OCI-LY7 (cell line): ENCODE data around the gene USP21. TPM values are rescaled to one million over a fixed set of nuclear protein-coding genes. Genes with fewer than 3 reads are reported as not detected.

Experiments used
- BruUV-seq: library from RNA; stranded (reverse); fragments of 400-500 nt; replicated peaks from 2 replicates; lab custom pipeline; 2021; lab: Mats Ljungman, UMichigan
- CTCF ChIA-PET: fragments of 300-600 bp; sonication (Branson Sonifier 250); formaldehyde crosslinking; loops from one replicate; lab custom pipeline; 2022; ENCODE audit warnings: antibody characterized with exemption; ENCODE audit not compliant: unreplicated experiment; lab: Charles Lee
- POLR2A ChIA-PET: fragments of 300-600 bp; sonication (Branson Sonifier 250); formaldehyde crosslinking; loops from one replicate; lab custom pipeline; 2022; ENCODE audit warnings: antibody characterized with exemption; lab: Charles Lee
- DNase-seq: peaks from one replicate; pipeline ENCODE4 v3.0.0-alpha.2; 2015; ENCODE audit warnings: low spot score
- H2AFZ ChIP-seq: fragments of 200-600 bp; sonication (generic), shearing (Covaris generic); 2 replicates; pipeline ENCODE4 v1.6.1; 2014; ENCODE audit warnings: mild to moderate bottlenecking, antibody characterized with exemption, low read length, moderate library complexity
- H3K27ac ChIP-seq: fragments of 200-600 bp; sonication (generic); 2 replicates; pipeline ENCODE4 v1.5.1; 2014; ENCODE audit warnings: mixed run types, low read depth, mild to moderate bottlenecking, moderate library complexity, low read length, inconsistent platforms; ENCODE audit not compliant: poor library complexity, severe bottlenecking
- H3K36me3 ChIP-seq: fragments of 200-600 bp; sonication (generic); 2 replicates; pipeline ENCODE4 v1.6.1; 2014; ENCODE audit warnings: mild to moderate bottlenecking, antibody characterized with exemption, low read length, moderate library complexity, mixed read lengths; ENCODE audit not compliant: insufficient read depth
- H3K4me1 ChIP-seq: fragments of 200-600 bp; sonication (generic); 2 replicates; pipeline ENCODE4 v1.5.1; 2014; ENCODE audit warnings: mild to moderate bottlenecking, low read length; ENCODE audit not compliant: insufficient read depth, poor library complexity, severe bottlenecking
- H3K4me2 ChIP-seq: fragments of 200-600 bp; sonication (generic); 2 replicates; pipeline ENCODE4 v1.6.1; 2014; ENCODE audit warnings: mild to moderate bottlenecking, low read length
- H3K4me3 ChIP-seq: fragments of 200-600 bp; sonication (generic); 2 replicates; pipeline ENCODE4 v1.5.1; 2014; ENCODE audit warnings: mild to moderate bottlenecking, low read depth, low read length; ENCODE audit not compliant: poor library complexity, severe bottlenecking
- H3K79me2 ChIP-seq: fragments of 200-600 bp; sonication (generic); 2 replicates; pipeline ENCODE4 v1.6.1; 2016; ENCODE audit warnings: low read depth, mild to moderate bottlenecking, low read length, moderate library complexity, mixed read lengths; ENCODE audit not compliant: insufficient read depth
- H3K9me2 ChIP-seq: fragments of 200-600 bp; sonication (generic); 2 replicates; pipeline ENCODE4 v1.6.1; 2016; ENCODE audit warnings: mild to moderate bottlenecking, low read length, mixed read lengths; ENCODE audit not compliant: insufficient read depth
- H3K9me3 ChIP-seq: fragments of 200-600 bp; sonication (generic); 2 replicates; pipeline ENCODE4 v1.6.1; 2014; ENCODE audit warnings: mild to moderate bottlenecking, mixed run types, low read length, mixed read lengths
- H4K20me1 ChIP-seq: fragments of 200-600 bp; sonication (generic); 2 replicates; pipeline ENCODE4 v1.6.1; 2014; ENCODE audit warnings: mild to moderate bottlenecking, antibody characterized with exemption, low read length, moderate library complexity, mixed read lengths; ENCODE audit not compliant: insufficient read depth
- EZH2phosphoT487 ChIP-seq: fragments of 200-600 bp; sonication (generic); IDR thresholded peaks from 2 replicates; pipeline ENCODE4 v1.6.1; 2018; ENCODE audit warnings: low read depth, borderline replicate concordance, mild to moderate bottlenecking, mixed run types, antibody characterized with exemption, low read length, moderate library complexity, mixed read lengths
- intact Hi-C: fragments of 100-400 bp; cut with micrococcal nuclease; formaldehyde crosslinking; loops from one replicate; pipeline ENCODE4 v1.10.0; 2022; ENCODE audit not compliant: unreplicated experiment
- total RNA-seq, 2 experiments: library from RNA; depleted of rRNA in 1 of 2; stranded (reverse); fragments of >200 nt in 1 of 2; shearing (Covaris generic) in 1 of 2; gene quantifications; 2 replicates each; pipeline ENCODE4 v1.2.3, GENCODE V29; 2014 to 2022
- TF ChIP-seq, protein P1 (sequence below): fragments of 200-600 bp; sonication (generic); conservative IDR thresholded peaks from 2 replicates; pipeline ENCODE4 v1.5.1; 2014; ENCODE audit warnings: mild to moderate bottlenecking, antibody characterized with exemption, low read length, moderate library complexity, mixed read lengths

The USP21 gene
- total RNA-seq, 2 experiments from 2014 or later = 18.4 to 29.5 TPM

DNA sequence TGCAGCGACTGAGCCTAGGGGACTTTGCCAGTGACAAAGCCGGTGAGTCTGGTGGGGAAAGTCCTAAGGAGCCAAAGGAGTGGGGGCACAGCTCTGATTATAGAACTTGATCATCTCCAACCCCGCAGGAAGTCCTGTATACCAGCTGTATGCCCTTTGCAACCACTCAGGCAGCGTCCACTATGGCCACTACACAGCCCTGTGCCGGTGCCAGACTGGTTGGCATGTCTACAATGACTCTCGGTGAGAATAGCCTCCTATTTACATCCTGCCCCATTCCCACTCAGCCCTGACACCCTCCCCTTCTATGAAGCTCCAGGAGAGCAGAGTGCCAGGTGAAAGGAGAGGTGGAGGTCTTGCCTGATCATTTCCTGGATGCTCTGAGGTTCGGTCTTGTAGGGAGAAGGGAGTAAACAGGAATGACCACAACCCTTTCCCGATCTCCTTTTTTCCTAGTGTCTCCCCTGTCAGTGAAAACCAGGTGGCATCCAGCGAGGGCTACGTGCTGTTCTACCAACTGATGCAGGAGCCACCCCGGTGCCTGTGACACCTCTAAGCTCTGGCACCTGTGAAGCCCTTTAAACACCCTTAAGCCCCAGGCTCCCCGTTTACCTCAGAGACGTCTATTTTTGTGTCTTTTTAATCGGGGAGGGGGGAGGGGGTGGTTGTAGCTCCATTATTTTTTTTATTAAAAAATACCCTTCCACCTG is 5.8 kb downstream of the USP21 start:
- peak overlapping the region; percentile 57 for H3K27ac ChIP-seq
- H3K36me3 ChIP-seq = peaks cover 29% of the 10 kb centered on the region; the same call in 1 of the 2 replicates
- H3K9me3 ChIP-seq = no peaks in the 10 kb centered on the region
- H3K4me2 ChIP-seq = peak overlapping the region; percentile 97
- intact Hi-C loops = no loop called here
- H3K4me3 ChIP-seq = peak overlapping the region; percentile 79
- no peak overlapping the region for H2AFZ ChIP-seq
- no peak for TF ChIP-seq EZH2phosphoT487
- TF ChIP-seq, protein P1, sequence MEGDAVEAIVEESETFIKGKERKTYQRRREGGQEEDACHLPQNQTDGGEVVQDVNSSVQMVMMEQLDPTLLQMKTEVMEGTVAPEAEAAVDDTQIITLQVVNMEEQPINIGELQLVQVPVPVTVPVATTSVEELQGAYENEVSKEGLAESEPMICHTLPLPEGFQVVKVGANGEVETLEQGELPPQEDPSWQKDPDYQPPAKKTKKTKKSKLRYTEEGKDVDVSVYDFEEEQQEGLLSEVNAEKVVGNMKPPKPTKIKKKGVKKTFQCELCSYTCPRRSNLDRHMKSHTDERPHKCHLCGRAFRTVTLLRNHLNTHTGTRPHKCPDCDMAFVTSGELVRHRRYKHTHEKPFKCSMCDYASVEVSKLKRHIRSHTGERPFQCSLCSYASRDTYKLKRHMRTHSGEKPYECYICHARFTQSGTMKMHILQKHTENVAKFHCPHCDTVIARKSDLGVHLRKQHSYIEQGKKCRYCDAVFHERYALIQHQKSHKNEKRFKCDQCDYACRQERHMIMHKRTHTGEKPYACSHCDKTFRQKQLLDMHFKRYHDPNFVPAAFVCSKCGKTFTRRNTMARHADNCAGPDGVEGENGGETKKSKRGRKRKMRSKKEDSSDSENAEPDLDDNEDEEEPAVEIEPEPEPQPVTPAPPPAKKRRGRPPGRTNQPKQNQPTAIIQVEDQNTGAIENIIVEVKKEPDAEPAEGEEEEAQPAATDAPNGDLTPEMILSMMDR = no peak
- DNase-seq = no peak
- peaks cover 19% of the 10 kb centered on the region for H3K4me1 ChIP-seq
- peaks cover 3% of the 10 kb centered on the region; the same call in 1 of the 2 replicates for H3K79me2 ChIP-seq
- no peaks in the 10 kb centered on the region for H4K20me1 ChIP-seq
- BruUV-seq = no TSS peak
- no peaks in the 10 kb centered on the region for H3K9me2 ChIP-seq
- ChIA-PET POLR2A (interaction anchor here (0.5 to 3.9 kb wide), 8 partner anchors 11 to 492 kb away, joined by 3 to 23 read pairs (median 4); partner anchors contain the start of genes B4GALT3 and UFC1), CTCF (interaction anchor here (0.9 to 2.0 kb wide), 3 partner anchors 27 to 119 kb away, joined by 3 to 5 read pairs (median 4); no protein-coding TSS in a partner anchor)

DNA sequence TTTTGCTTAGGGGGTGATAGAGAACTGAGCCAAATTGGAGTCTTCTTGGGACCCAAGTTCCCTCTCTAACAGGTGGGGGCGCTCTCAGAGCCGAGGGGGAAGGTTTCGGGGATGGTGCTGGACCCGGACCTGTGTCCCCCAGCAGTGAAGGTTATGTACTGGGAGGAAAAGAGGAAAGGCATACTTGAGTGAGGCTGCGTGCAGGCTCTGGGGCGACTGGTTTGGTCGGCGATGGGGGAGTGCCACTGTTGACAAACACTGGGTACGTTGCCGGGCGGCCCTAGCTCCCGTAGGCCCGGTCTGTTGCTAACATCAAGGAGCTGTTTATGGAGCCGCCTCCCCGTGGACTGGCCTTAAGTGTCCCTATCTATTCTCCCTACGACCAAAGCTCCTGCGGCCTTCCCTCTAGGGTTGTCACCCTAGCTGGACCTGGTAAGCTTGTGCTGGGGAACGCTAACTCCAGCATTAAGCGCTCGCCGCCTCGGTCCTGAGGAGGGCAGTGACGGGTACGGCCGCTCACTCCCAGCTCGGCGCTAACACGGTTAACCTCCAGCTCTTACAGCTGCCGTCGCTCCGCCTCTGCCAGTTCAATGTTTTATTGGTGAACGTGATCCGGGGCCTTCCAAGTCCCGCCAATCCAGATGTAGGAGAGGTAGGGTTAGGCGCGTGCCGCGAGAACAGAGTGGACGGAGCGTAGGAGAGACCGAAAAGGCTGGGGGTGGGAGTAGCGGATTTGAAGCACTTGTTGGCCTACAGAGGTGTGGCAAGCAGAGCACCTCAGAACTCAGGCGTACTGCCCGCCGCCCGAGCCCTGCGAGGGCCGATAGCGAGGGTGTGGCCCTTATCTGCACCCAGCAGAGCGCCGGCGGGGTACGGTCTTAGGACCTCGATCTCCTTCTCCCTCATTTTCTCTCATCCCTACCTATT is 6.7 kb downstream of the USP21 start, which contains the start of gene PPOX:
TSS of gene PPOX (plus strand) at position 685 of the 927 bp plus-strand sequence. CDS start 422 bp downstream, outside the sequence.
- ChIA-PET POLR2A (interaction anchor here (0.5 to 3.9 kb wide), 16 partner anchors 8 to 493 kb away, joined by 3 to 23 read pairs (median 4); partner anchors contain the start of genes B4GALT3, NIT1, PFDN2 and UFC1), CTCF (interaction anchor here (0.6 to 2.0 kb wide), 10 partner anchors 9 to 458 kb away, joined by 3 to 10 read pairs (median 4); partner anchors contain the start of genes APOA2 and B4GALT3)
- Histone ChIP-seq H3K79me2 (no peaks in the 10 kb centered on the region; the same call in 1 of the 2 replicates), H3K9me2 (no peaks in the 10 kb centered on the region), H3K36me3 (peaks cover 37% of the 10 kb centered on the region), H3K4me3 (peak within 1 kb of the TSS; percentile 79), H3K4me1 (peaks cover 14% of the 10 kb centered on the region), H4K20me1 (no peaks in the 10 kb centered on the region), H3K9me3 (no peaks in the 10 kb centered on the region), H2AFZ (peak within 1 kb of the TSS; percentile 74), H3K27ac (peak within 1 kb of the TSS; percentile 57), H3K4me2 (peak within 1 kb of the TSS; percentile 97)
- BruUV-seq = no TSS peak
- TF ChIP-seq, protein P1 = peak; percentile 87
- TF ChIP-seq EZH2phosphoT487 = no peak
- DNase-seq = peak; percentile 97
- intact Hi-C loops = loop anchor here (1.0 kb wide), 1 partner anchor 11 kb away; the partner anchor contains the start of gene B4GALT3
